GM23248 (cell line): ENCODE data around the gene LAMA2.

ENCODE experiments used
- EZH2 ChIP-seq: fragments of 200-600 bp; sonication (generic); IDR thresholded peaks from 2 replicates; pipeline ENCODE4 v1.6.1; 2018; ENCODE audit warnings: antibody characterized with exemption, mild to moderate bottlenecking; ENCODE audit not compliant: insufficient read depth, poor library complexity, severe bottlenecking
- EZH2phosphoT487 ChIP-seq: fragments of 200-600 bp; sonication (generic); IDR thresholded peaks from 2 replicates; pipeline ENCODE4 v1.6.1; 2018; ENCODE audit warnings: antibody characterized with exemption, moderate library complexity, mild to moderate bottlenecking, low read depth; ENCODE audit not compliant: insufficient read depth

GRCh38 chr6:129382916-129383315 is 500.0 kb downstream of the LAMA2 start:
- TF ChIP-seq EZH2phosphoT487, result no peak
- no peak for TF ChIP-seq EZH2
